Measurements from ENCODE around the gene TRIM47.
"Not testable (repeated sequence)": the region's sequence is repeated elsewhere in the genome, so short reads cannot be mapped to it uniquely, and the experiment has no call there.

The TRIM47 gene

GRCh38 chr17:75891605-75892555 lies 13.5 kb upstream of the TRIM47 start:
- no peak overlapping the region for H3K27ac ChIP-seq

GRCh38 chr17:75891022-75891604 lies 12.7 kb upstream of the TRIM47 start:
- no peak for TF ChIP-seq CTCF (IDR thresholded peaks at IDR 0.05)
- H3K36me3 ChIP-seq: no peaks in the 10 kb centered on the region
- no peaks in the 10 kb centered on the region for H3K9me3 ChIP-seq
- H3K27ac ChIP-seq: no peak overlapping the region
- H3K4me3 ChIP-seq (ENCODE audit: low read depth in 1 of 2, low read length in 1 of 2): no peak overlapping the region
- peaks cover 9 to 12% of the 10 kb centered on the region in 2 experiments for H3K4me1 ChIP-seq (ENCODE audit: control insufficient read depth in 1 of 2, insufficient read depth in 1 of 2, low read depth in 1 of 2, low read length in 1 of 2)
- H3K27me3 ChIP-seq: no peaks in the 10 kb centered on the region

More at GRCh38 chr17:75891605-75892555, 13.5 kb upstream of the TRIM47 start:
- Histone ChIP-seq H3K9me3 (no peaks in the 10 kb centered on the region), H3K27me3 (no peaks in the 10 kb centered on the region), H3K4me1 (ENCODE audit: control insufficient read depth in 1 of 2, insufficient read depth in 1 of 2, low read depth in 1 of 2, low read length in 1 of 2) (peaks cover 13 to 14% of the 10 kb centered on the region in 2 experiments), H3K36me3 (no peaks in the 10 kb centered on the region), H3K4me3 (ENCODE audit: low read depth in 1 of 2, low read length in 1 of 2) (no peak overlapping the region)
- TF ChIP-seq CTCF (IDR thresholded peaks at IDR 0.05): no peak

- no peak overlapping the region for H3K4me3 ChIP-seq (ENCODE audit: low read depth in 1 of 2, low read length in 1 of 2)
- no peaks in the 10 kb centered on the region for H3K9me3 ChIP-seq
- no peak for TF ChIP-seq CTCF (IDR thresholded peaks at IDR 0.05)
- H3K4me1 ChIP-seq (ENCODE audit: control insufficient read depth in 1 of 2, insufficient read depth in 1 of 2, low read depth in 1 of 2, low read length in 1 of 2): peaks cover 8 to 13% of the 10 kb centered on the region in 2 experiments
- no peaks in the 10 kb centered on the region for H3K36me3 ChIP-seq
- no peaks in the 10 kb centered on the region for H3K27me3 ChIP-seq
- H3K27ac ChIP-seq: no peak overlapping the region
These were observed 11.1 kb upstream of the TRIM47 start for GRCh38 chr17:75889454-75889853.

GRCh38 chr17:75888484-75888883 lies 10.1 kb upstream of the TRIM47 start:
- H3K4me1 ChIP-seq (ENCODE audit: control insufficient read depth in 1 of 2, insufficient read depth in 1 of 2, low read depth in 1 of 2, low read length in 1 of 2): peaks cover 8 to 13% of the 10 kb centered on the region in 2 experiments
- no peak overlapping the region for H3K27ac ChIP-seq
- H3K4me3 ChIP-seq (ENCODE audit: low read depth in 1 of 2, low read length in 1 of 2): no peak overlapping the region
- H3K27me3 ChIP-seq: no peaks in the 10 kb centered on the region
- TF ChIP-seq CTCF (IDR thresholded peaks at IDR 0.05): no peak
- H3K36me3 ChIP-seq: no peaks in the 10 kb centered on the region
- no peaks in the 10 kb centered on the region for H3K9me3 ChIP-seq

- peaks cover 22% of the 10 kb centered on the region for H3K27me3 ChIP-seq
- not testable (repeated sequence) for H3K27ac ChIP-seq; H3K4me3 ChIP-seq (ENCODE audit: low read depth in 1 of 2, low read length in 1 of 2)
These were observed 7.5 kb upstream of the TRIM47 start for GRCh38 chr17:75885860-75886259.

GRCh38 chr17:75885431-75885830 lies 7.0 kb upstream of the TRIM47 start:
- Histone ChIP-seq H3K36me3 (no peaks in the 10 kb centered on the region), H3K9me3 (no peaks in the 10 kb centered on the region), H3K4me1 (ENCODE audit: control insufficient read depth in 1 of 2, insufficient read depth in 1 of 2, low read depth in 1 of 2, low read length in 1 of 2) (peaks cover 8 to 13% of the 10 kb centered on the region in 2 experiments), H3K27ac (no peak overlapping the region), H3K27me3 (peaks cover 26% of the 10 kb centered on the region), H3K4me3 (ENCODE audit: low read depth in 1 of 2, low read length in 1 of 2) (no peak overlapping the region)
- no peak for TF ChIP-seq CTCF (IDR thresholded peaks at IDR 0.05)

More at GRCh38 chr17:75885860-75886259, 7.5 kb upstream of the TRIM47 start:
- peaks cover 8 to 13% of the 10 kb centered on the region in 2 experiments for H3K4me1 ChIP-seq (ENCODE audit: control insufficient read depth in 1 of 2, insufficient read depth in 1 of 2, low read depth in 1 of 2, low read length in 1 of 2)
- not testable (repeated sequence) for H3K9me3 ChIP-seq, H3K36me3 ChIP-seq

All from neutrophil (primary cell).